Left lung (tissue), 10 donors: Measurements from ENCODE around the gene BEND5. TPM values are rescaled to one million over a fixed set of nuclear protein-coding genes. Genes with fewer than 3 reads are reported as not detected.
A peak's percentile ranks its signal among the peaks of the same experiment; 100 is the strongest.

Experiments used
- ATAC-seq: fragments of 200-7000 bp; cut with Tn5 transposase; one replicate; pipeline ENCODE4 v1.9.1; 2020; ENCODE audit warnings: moderate library complexity
- DNase-seq, 4 donors: peaks; one replicate each; pipeline ENCODE4 v3.0.0-alpha.2; 2013 to 2020
- H3K27ac ChIP-seq, 2 donors: fragments of 200-600 bp; sonication (generic) in 1 of 2; one replicate each; pipeline versions ENCODE4 v1.5.0 to v1.8.0; 2020 to 2021
- H3K27me3 ChIP-seq, 2 donors: fragments of 200-600 bp; sonication (generic) in 1 of 2; one replicate each; pipeline versions ENCODE4 v1.5.0 to v1.8.0; 2020 to 2021
- H3K36me3 ChIP-seq, 2 donors: fragments of 200-600 bp; sonication (generic) in 1 of 2; one replicate each; pipeline versions ENCODE4 v1.5.0 to v1.8.0; 2020 to 2021
- H3K4me1 ChIP-seq, 2 donors: fragments of 200-600 bp; one replicate each; pipeline ENCODE4 v1.8.0; 2021
- H3K4me3 ChIP-seq, 2 donors: fragments of 200-600 bp; sonication (generic) in 1 of 2; one replicate each; pipeline versions ENCODE4 v1.5.0 to v1.8.0; 2020 to 2021; ENCODE audit warnings: mild to moderate bottlenecking in 1 of 2
- H3K9me3 ChIP-seq, 2 donors: fragments of 200-600 bp; sonication (generic) in 1 of 2; one replicate each; pipeline versions ENCODE4 v1.5.0 to v1.8.0; 2020 to 2021
- CTCF ChIP-seq, 2 donors: fragments of 200-600 bp; sonication (generic) in 1 of 2; IDR thresholded peaks; one replicate each; pipeline versions ENCODE4 v1.5.0 to v1.8.0; 2021; ENCODE audit warnings: antibody characterized with exemption in 2 of 2
- intact Hi-C, 2 donors: fragments of 100-400 bp; cut with DNase I; formaldehyde crosslinking; loops; one replicate each; pipeline versions ENCODE4 v1.11.2 to v1.14.2; 2022
- polyA plus RNA-seq, 6 donors: library from polyadenylated mRNA; unstranded; fragments of 120-200 nt; gene quantifications; one replicate each; pipeline ENCODE4 v1.2.1, GENCODE V29; 2013; ENCODE audit not compliant: insufficient read length in 6 of 6
- total RNA-seq, 2 donors: library from RNA; stranded (reverse); fragmentation: NEBNext Ultra II Directional; extraction: Animal tissue kit (Norgen Biotek cat#: 25700); gene quantifications; one replicate each; pipeline ENCODE4 v1.2.1, GENCODE V29; 2021
- donor health status: DM: no; HTN: yes; CAD: no.
- donor health status: DM: no; HTN: no; CAD: no.

Gene BEND5
- total and polyA plus RNA-seq, 8 donors = 2.2 to 41.2 (median 33.8) TPM

- no peak overlapping the region for H3K4me3 ChIP-seq
- H3K9me3 ChIP-seq = no peaks in the 10 kb centered on the region
- ATAC-seq (no peak), DNase-seq (no peak)
- intact Hi-C loops = loop anchor here in 1 of 2 donors (10.0 kb wide), 1 partner anchor 236 kb away; no protein-coding TSS in a partner anchor
- no peak overlapping the region for H3K27ac ChIP-seq
- no peaks in the 10 kb centered on the region for H3K36me3 ChIP-seq
- no peaks in the 10 kb centered on the region for H3K4me1 ChIP-seq
- no peak for TF ChIP-seq CTCF (IDR thresholded peaks at IDR 0.05)
- no peaks in the 10 kb centered on the region for H3K27me3 ChIP-seq
Observed at GRCh38 chr1:48810740-48811139, 34.0 kb upstream of the BEND5 start.

GRCh38 chr1:48808496-48808895 is 31.8 kb upstream of the BEND5 start:
- TF ChIP-seq CTCF (IDR thresholded peaks at IDR 0.05) = no peak
- Histone ChIP-seq H3K36me3 (no peaks in the 10 kb centered on the region), H3K4me1 (no peaks in the 10 kb centered on the region), H3K9me3 (no peaks in the 10 kb centered on the region), H3K27me3 (no peaks in the 10 kb centered on the region), H3K27ac (no peak overlapping the region), H3K4me3 (no peak overlapping the region)
- ATAC-seq (no peak), DNase-seq (no peak)
- intact Hi-C loops = no loop called here

GRCh38 chr1:48807554-48808260 is 31.0 kb upstream of the BEND5 start:
- no peaks in the 10 kb centered on the region for H3K36me3 ChIP-seq
- no peak overlapping the region for H3K27ac ChIP-seq
- H3K27me3 ChIP-seq = no peaks in the 10 kb centered on the region
- intact Hi-C loops = no loop called here
- H3K4me1 ChIP-seq = no peaks in the 10 kb centered on the region
- no peaks in the 10 kb centered on the region for H3K9me3 ChIP-seq
- no peak for TF ChIP-seq CTCF (IDR thresholded peaks at IDR 0.05)
- ATAC-seq (no peak), DNase-seq (peak in 1 of 4 donors; percentile 49)
- H3K4me3 ChIP-seq = no peak overlapping the region

- intact Hi-C loops = no loop called here
- Histone ChIP-seq H3K9me3 (no peaks in the 10 kb centered on the region), H3K27ac (no peak overlapping the region), H3K4me3 (no peak overlapping the region), H3K27me3 (no peaks in the 10 kb centered on the region), H3K4me1 (no peaks in the 10 kb centered on the region), H3K36me3 (no peaks in the 10 kb centered on the region)
- no peak for TF ChIP-seq CTCF (IDR thresholded peaks at IDR 0.05)
- ATAC-seq = no peak
- DNase-seq = no peak
Observed at GRCh38 chr1:48803474-48803873, 26.8 kb upstream of the BEND5 start.

GRCh38 chr1:48794816-48795215 is 18.1 kb upstream of the BEND5 start:
- Histone ChIP-seq H3K27ac (no peak overlapping the region), H3K36me3 (no peaks in the 10 kb centered on the region), H3K4me3 (no peak overlapping the region), H3K27me3 (no peaks in the 10 kb centered on the region), H3K9me3 (no peaks in the 10 kb centered on the region), H3K4me1 (no peaks in the 10 kb centered on the region)
- no peak for TF ChIP-seq CTCF (IDR thresholded peaks at IDR 0.05)
- ATAC-seq (no peak), DNase-seq (no peak)
- intact Hi-C loops = no loop called here
